GM20000 (cell line): ENCODE data around the gene MICAL3.

Source experiments
- DNase-seq: peaks from one replicate; pipeline ENCODE4 v3.0.0; 2012; ENCODE audit warnings: low spot score
- TF ChIP-seq, protein P1 (sequence below): IDR thresholded peaks from 2 replicates; pipeline ENCODE4 v1.5.1; 2012; ENCODE audit warnings: mild to moderate bottlenecking, control low read depth; ENCODE audit errors: extremely low read depth, missing control alignments

The MICAL3 gene

DNA sequence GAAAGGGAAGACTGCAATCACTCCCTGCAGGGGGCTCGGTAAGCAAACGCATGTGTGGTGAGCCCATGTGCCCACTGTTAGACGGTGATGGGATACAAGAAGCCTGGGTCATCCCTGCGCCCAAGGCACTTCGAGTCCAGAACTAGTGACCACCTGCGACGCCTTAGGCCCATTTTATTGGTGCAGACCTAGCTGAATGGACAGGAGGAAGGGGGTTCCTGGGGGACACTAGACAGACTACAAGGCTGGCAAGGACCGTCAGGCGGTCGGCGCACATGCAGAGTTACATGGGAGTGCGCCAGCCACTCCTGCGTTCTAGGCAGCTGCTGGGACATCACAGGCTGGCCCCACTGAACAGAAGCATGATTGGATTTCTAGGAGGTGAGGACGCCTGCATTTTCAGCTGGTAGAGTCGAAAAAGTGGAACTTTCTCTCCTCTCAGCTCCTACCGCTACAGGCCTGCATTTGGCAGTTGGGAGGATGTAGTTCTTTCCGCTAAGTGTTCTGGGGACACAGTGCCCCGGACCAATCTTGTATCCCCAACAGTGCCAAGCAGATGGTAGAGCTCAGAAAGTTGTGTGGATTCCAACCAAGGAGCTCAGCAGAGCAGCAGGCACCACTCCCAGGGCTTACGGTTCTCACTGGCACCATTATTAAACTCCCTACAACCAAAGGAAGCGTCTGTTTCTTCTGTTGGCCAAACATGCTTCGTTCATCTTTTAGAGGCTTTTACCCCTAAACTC, 285.8 kb downstream of the MICAL3 start:
- TF ChIP-seq, protein P1, sequence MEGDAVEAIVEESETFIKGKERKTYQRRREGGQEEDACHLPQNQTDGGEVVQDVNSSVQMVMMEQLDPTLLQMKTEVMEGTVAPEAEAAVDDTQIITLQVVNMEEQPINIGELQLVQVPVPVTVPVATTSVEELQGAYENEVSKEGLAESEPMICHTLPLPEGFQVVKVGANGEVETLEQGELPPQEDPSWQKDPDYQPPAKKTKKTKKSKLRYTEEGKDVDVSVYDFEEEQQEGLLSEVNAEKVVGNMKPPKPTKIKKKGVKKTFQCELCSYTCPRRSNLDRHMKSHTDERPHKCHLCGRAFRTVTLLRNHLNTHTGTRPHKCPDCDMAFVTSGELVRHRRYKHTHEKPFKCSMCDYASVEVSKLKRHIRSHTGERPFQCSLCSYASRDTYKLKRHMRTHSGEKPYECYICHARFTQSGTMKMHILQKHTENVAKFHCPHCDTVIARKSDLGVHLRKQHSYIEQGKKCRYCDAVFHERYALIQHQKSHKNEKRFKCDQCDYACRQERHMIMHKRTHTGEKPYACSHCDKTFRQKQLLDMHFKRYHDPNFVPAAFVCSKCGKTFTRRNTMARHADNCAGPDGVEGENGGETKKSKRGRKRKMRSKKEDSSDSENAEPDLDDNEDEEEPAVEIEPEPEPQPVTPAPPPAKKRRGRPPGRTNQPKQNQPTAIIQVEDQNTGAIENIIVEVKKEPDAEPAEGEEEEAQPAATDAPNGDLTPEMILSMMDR: no peak
- DNase-seq: no peak
